ENCODE measurements around the gene LRRC7. TPM values are rescaled to one million over a fixed set of nuclear protein-coding genes. Genes with fewer than 3 reads are reported as not detected.

LRRC7 gene
- total and polyA plus RNA-seq, 2 of the 13 experiments (the other 11 are each of a cell fraction or from before 2014, with no cell fraction given) = not detected

DNA sequence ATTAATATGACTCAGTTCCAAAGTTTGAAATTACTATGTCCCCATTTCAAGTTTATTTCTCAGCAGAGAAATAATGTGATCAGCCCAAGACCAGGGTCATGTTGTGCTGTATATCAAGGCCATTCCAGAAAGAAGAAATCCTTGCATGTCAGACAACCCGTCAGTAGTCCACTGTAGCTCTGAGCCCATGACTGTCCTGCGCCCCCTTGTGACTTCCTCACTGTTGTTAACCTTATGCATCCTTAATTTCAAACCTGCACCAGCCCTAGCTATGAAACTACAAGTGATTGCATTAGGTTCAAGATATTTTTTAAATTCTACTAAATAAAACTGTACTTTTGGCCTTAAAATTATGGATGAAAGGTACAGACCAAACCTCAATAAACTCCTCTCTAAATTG, 133.0 kb downstream of the LRRC7 start (continued):
- TF ChIP-seq DMAP1 (CRISPR knock-in tag; IDR thresholded peaks at IDR 0.05) (no peak), KDM3A (CRISPR knock-in tag; IDR thresholded peaks at IDR 0.05; ENCODE audit: low read depth) (no peak), ZBTB42 (CRISPR knock-in tag; IDR thresholded peaks at IDR 0.05) (no peak), STAG1 (CRISPR knock-in tag; IDR thresholded peaks at IDR 0.05) (peak; percentile 37), MIER3 (CRISPR knock-in tag; IDR thresholded peaks at IDR 0.05; ENCODE audit: borderline replicate concordance) (no peak), HOXD1 (CRISPR knock-in tag; IDR thresholded peaks at IDR 0.05) (no peak), ZSCAN9 (CRISPR knock-in tag; IDR thresholded peaks at IDR 0.05; ENCODE audit: borderline replicate concordance) (no peak)

DNA sequence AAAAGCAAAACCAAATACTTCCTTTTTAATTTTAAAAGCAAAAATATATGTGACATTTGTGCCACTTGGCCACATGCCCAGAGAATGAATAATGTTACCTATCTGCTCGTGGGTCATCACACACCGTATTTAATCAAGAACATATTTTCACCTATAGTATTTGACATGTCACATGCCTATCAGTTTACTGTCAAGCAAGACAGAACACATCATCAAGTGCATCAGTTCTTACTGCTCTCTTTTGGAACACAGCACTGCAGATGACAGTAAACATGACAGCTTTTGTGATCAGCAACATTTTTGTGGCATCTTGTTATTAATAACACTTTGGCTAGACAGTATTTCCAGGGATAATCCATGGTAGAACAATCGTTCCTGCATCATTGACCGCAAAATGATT, 134.4 kb downstream of the LRRC7 start:
- H3K9me3 ChIP-seq (ENCODE audit: low read length) = 0 out of 2 replicates have a peak, but pooled peaks cover 8% of the 10 kb centered on the region
- no peak overlapping the region for H3K27ac ChIP-seq (ENCODE audit: extremely low read length, insufficient read depth, low read length)
- BruUV-seq (replicated peaks) = no TSS peak
- in situ Hi-C loops (cut with HindIII; ENCODE audit: extremely low pct_ligation_motif_present, low pct_unique_long_range_greater_than_20kb) = no loop called here
- ATAC-seq (no peak), FAIRE-seq (no peak), DNase-seq (ENCODE audit: low spot score) (no peak)
- intact Hi-C loops (cut with micrococcal nuclease; ENCODE audit: unreplicated experiment) = loop anchor here (10.0 kb wide), 1 partner anchor 327 kb away; no protein-coding TSS in a partner anchor
- no peak overlapping the region for H3K9ac ChIP-seq (ENCODE audit: insufficient read depth, low read depth, low read length)
- WGBS (ENCODE audit: low lambda C conversion rate) = 13% methylated on average over 4 of the region's 4 CpGs
- H3K27me3 ChIP-seq (ENCODE audit: control insufficient read depth in 1 of 2, insufficient read depth in 2 of 2, low read length in 2 of 2) = no peaks in the 10 kb centered on the region
- no peaks in the 10 kb centered on the region for H3K36me3 ChIP-seq (replicated peaks in 1 of 2; ENCODE audit: control insufficient read depth in 1 of 2, insufficient read depth in 2 of 2, low read length in 2 of 2)
- TF ChIP-seq, protein P1, sequence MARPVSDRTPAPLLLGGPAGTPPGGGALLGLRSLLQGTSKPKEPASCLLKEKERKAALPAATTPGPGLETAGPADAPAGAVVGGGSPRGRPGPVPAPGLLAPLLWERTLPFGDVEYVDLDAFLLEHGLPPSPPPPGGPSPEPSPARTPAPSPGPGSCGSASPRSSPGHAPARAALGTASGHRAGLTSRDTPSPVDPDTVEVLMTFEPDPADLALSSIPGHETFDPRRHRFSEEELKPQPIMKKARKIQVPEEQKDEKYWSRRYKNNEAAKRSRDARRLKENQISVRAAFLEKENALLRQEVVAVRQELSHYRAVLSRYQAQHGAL (CRISPR knock-in tag; IDR thresholded peaks at IDR 0.05; ENCODE audit: not compliant biosample characterization) = no peak
- TF ChIP-seq PAWR (CRISPR knock-in tag; IDR thresholded peaks at IDR 0.05; ENCODE audit: borderline replicate concordance) (no peak), SOX5 (CRISPR knock-in tag; IDR thresholded peaks at IDR 0.05; ENCODE audit: borderline replicate concordance) (no peak), ZNF644 (CRISPR knock-in tag; IDR thresholded peaks at IDR 0.05; ENCODE audit: low read depth) (no peak)
- TF ChIP-seq, protein P2, sequence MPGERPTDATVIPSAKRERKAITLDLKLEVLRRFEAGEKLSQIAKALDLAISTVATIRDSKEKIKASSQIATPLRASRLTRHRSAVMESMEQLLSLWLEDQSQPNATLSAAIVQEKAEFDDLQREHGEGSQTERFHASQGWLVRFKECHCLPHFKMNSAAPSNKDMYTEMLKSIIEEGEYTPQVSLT (CRISPR knock-in tag; IDR thresholded peaks at IDR 0.05; ENCODE audit: borderline replicate concordance, low read depth) = no peak
- no peaks in the 10 kb centered on the region for H3K79me2 ChIP-seq (ENCODE audit: insufficient read depth, low read length)
- ChIA-PET POLR2A (no interaction called here), CTCF (ENCODE audit: low intra/inter-chr PET ratio, low total read pairs) (no interaction called here)
- H3K4me3 ChIP-seq (replicated peaks in 1 of 3; ENCODE audit: insufficient read depth in 1 of 3, low read depth in 2 of 3, low read length in 3 of 3) = no peak overlapping the region
- H4K20me1 ChIP-seq (ENCODE audit: insufficient read depth, low read length) = no peaks in the 10 kb centered on the region
- H3K4me1 ChIP-seq (ENCODE audit: insufficient read depth, low read length) = no peaks in the 10 kb centered on the region
- H2AFZ ChIP-seq (ENCODE audit: low read length) = no peak overlapping the region
- H3K4me2 ChIP-seq (ENCODE audit: low read depth, low read length) = no peak overlapping the region

Data from HepG2 (cell line).